ENCODE results near the gene KLHL5. TPM values are rescaled to one million over a fixed set of nuclear protein-coding genes. Genes with fewer than 3 reads are reported as not detected.

KLHL5 gene
- total RNA-seq, result 0.75 TPM

- no peak for DNase-seq (ENCODE audit: low spot score in 2 of 2)
- H3K36me3 ChIP-seq, result no peaks in the 10 kb centered on the region
- no peak within 1 kb of the TSS for H3K4me3 ChIP-seq
- no peaks in the 10 kb centered on the region for H3K9me3 ChIP-seq
- H3K27ac ChIP-seq, result no peak within 1 kb of the TSS
- intact Hi-C loops (cut with DNase I), result no loop called here
- no peak for TF ChIP-seq CTCF (IDR thresholded peaks at IDR 0.05)
- no peaks in the 10 kb centered on the region for H3K4me1 ChIP-seq
- H3K27me3 ChIP-seq, result no peaks in the 10 kb centered on the region
Observed at GRCh38 chr4:39062094-39062769, at the start of gene KLHL5. Gene KLHL5 (plus strand): TSS chr4:39062232. CDS start chr4:39062653, 421 bp downstream.

- no peak for TF ChIP-seq CTCF (IDR thresholded peaks at IDR 0.05)
- intact Hi-C loops (cut with DNase I), result no loop called here
- Histone ChIP-seq H3K27me3 (no peaks in the 10 kb centered on the region), H3K27ac (no peak overlapping the region), H3K4me3 (no peak overlapping the region), H3K9me3 (no peaks in the 10 kb centered on the region), H3K4me1 (no peaks in the 10 kb centered on the region), H3K36me3 (no peaks in the 10 kb centered on the region)
- no peak for DNase-seq (ENCODE audit: low spot score in 2 of 2)
Observed at GRCh38 chr4:39014028-39014427, 48.0 kb upstream of the KLHL5 start.

- no peak for TF ChIP-seq CTCF (IDR thresholded peaks at IDR 0.05)
- no peaks in the 10 kb centered on the region for H3K36me3 ChIP-seq
- no peak overlapping the region for H3K27ac ChIP-seq
- intact Hi-C loops (cut with DNase I), result no loop called here
- no peak overlapping the region for H3K4me3 ChIP-seq
- H3K9me3 ChIP-seq, result no peaks in the 10 kb centered on the region
- H3K27me3 ChIP-seq, result no peaks in the 10 kb centered on the region
- H3K4me1 ChIP-seq, result no peaks in the 10 kb centered on the region
- no peak for DNase-seq (ENCODE audit: low spot score in 2 of 2)
Observed at GRCh38 chr4:39020130-39020529, 41.9 kb upstream of the KLHL5 start.

GRCh38 chr4:39021631-39022030, 40.4 kb upstream of the KLHL5 start:
- H3K36me3 ChIP-seq, result no peaks in the 10 kb centered on the region
- H3K4me1 ChIP-seq, result no peaks in the 10 kb centered on the region
- H3K4me3 ChIP-seq, result no peak overlapping the region
- intact Hi-C loops (cut with DNase I), result no loop called here
- no peaks in the 10 kb centered on the region for H3K27me3 ChIP-seq
- H3K27ac ChIP-seq, result no peak overlapping the region
- H3K9me3 ChIP-seq, result no peaks in the 10 kb centered on the region
- no peak for TF ChIP-seq CTCF (IDR thresholded peaks at IDR 0.05)
- no peak for DNase-seq (ENCODE audit: low spot score in 2 of 2)

- TF ChIP-seq CTCF (IDR thresholded peaks at IDR 0.05), result no peak
- H3K27me3 ChIP-seq, result no peaks in the 10 kb centered on the region
- DNase-seq (ENCODE audit: low spot score in 2 of 2), result no peak
- H3K4me1 ChIP-seq, result no peaks in the 10 kb centered on the region
- H3K36me3 ChIP-seq, result no peaks in the 10 kb centered on the region
- H3K27ac ChIP-seq, result no peak overlapping the region
- no peaks in the 10 kb centered on the region for H3K9me3 ChIP-seq
- intact Hi-C loops (cut with DNase I), result no loop called here
- H3K4me3 ChIP-seq, result no peak overlapping the region
Observed at GRCh38 chr4:39022241-39022640, 39.8 kb upstream of the KLHL5 start.

- Histone ChIP-seq H3K4me1 (no peaks in the 10 kb centered on the region), H3K36me3 (no peaks in the 10 kb centered on the region), H3K27ac (no peak overlapping the region), H3K27me3 (no peaks in the 10 kb centered on the region), H3K4me3 (no peak overlapping the region), H3K9me3 (no peaks in the 10 kb centered on the region)
- intact Hi-C loops (cut with DNase I), result no loop called here
- TF ChIP-seq CTCF (IDR thresholded peaks at IDR 0.05), result no peak
- no peak for DNase-seq (ENCODE audit: low spot score in 2 of 2)
Observed at GRCh38 chr4:39023059-39023458, 39.0 kb upstream of the KLHL5 start.
